NT2/D1 (cell line): Measurements from ENCODE around the gene VAV2.

Source experiments
- SUZ12 ChIP-seq: IDR thresholded peaks from 2 replicates; pipeline ENCODE4 v1.6.1; 2011; ENCODE audit not compliant: insufficient read length, insufficient read depth; ENCODE audit errors: extremely low read depth
- YY1 ChIP-seq: IDR thresholded peaks from 2 replicates; pipeline ENCODE4 v1.6.1; 2011; ENCODE audit not compliant: insufficient read length, insufficient read depth
- ZNF274 ChIP-seq: IDR thresholded peaks from 2 replicates; pipeline ENCODE4 v1.6.1; 2011; ENCODE audit warnings: mild to moderate bottlenecking, low read depth, low read length

DNA sequence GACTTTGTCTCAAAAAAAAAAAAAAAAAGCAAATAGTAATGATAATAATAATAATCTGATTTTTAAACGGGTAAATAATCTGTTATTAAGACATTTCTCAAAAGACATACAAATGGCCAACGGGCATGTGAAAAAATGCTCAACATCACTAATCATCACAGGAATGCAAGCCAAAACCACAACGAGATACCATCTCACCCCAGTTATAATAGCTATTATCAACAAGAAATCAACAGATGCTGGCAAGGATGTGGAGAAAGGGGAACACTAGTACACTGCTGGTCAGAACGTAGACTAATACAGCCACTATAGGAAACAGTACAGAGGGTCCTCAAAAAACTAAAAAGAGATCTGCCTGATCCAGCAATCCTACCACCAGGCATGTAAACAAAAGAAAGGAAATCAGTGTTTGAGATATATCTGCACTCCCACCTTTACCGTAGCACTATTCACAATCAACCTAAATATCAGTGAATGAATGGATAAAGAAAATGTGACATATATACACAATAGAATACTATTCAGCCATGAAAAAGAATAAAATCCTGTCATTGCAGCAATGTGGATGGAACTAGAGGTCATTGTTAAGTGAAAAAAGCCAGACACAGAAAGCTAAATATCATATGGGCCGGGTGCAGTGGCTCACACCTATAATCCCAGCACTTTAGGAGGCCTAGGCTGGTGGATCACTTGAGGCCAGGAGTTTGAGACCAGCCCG, 24.9 kb downstream of the VAV2 start:
- no peak for TF ChIP-seq YY1
- TF ChIP-seq SUZ12: no peak
- no peak for TF ChIP-seq ZNF274
